NCI-H345 (cell line): ENCODE data around the gene CHPF.

ENCODE experiments used
- DNase-seq: peaks from one replicate; lab custom pipeline; 2025; lab: John Stamatoyannopoulos, UW

Gene CHPF

GRCh38 chr2:219543596-219544358 is at the start of gene CHPF, which contains the start of gene TMEM198:
Gene CHPF (minus strand): TSS chr2:219543809. CDS start chr2:219543538, 271 bp downstream.
Gene TMEM198 (plus strand): TSS chr2:219544028. CDS start chr2:219544728, 700 bp downstream.
- peak; percentile 99 for DNase-seq

- DNase-seq: no peak
These were observed 49.5 kb upstream of the CHPF start for GRCh38 chr2:219593154-219593553.

- no peak for DNase-seq
These were observed 49.1 kb upstream of the CHPF start for GRCh38 chr2:219592736-219593135.

GRCh38 chr2:219591091-219591490 is 47.5 kb upstream of the CHPF start:
- no peak for DNase-seq

- DNase-seq: no peak
These were observed 37.7 kb upstream of the CHPF start for GRCh38 chr2:219581346-219581745.

- no peak for DNase-seq
These were observed 35.4 kb upstream of the CHPF start for GRCh38 chr2:219578811-219579613.

- peak; percentile 80 for DNase-seq
These were observed 33.1 kb upstream of the CHPF start for GRCh38 chr2:219576505-219577388.

GRCh38 chr2:219575566-219576504 is 32.2 kb upstream of the CHPF start:
- peak; percentile 55 for DNase-seq

- DNase-seq: peak; percentile 30
These were observed 31.1 kb upstream of the CHPF start for GRCh38 chr2:219574484-219575311.

GRCh38 chr2:219573166-219573565 is 29.6 kb upstream of the CHPF start:
- DNase-seq: no peak

GRCh38 chr2:219572237-219573001 is 28.8 kb upstream of the CHPF start, which contains the start of gene INHA:
Gene INHA (plus strand): TSS chr2:219572310. CDS start chr2:219572375, 65 bp downstream.
- DNase-seq: no peak

GRCh38 chr2:219571311-219572236 is 28.0 kb upstream of the CHPF start, which contains the start of gene OBSL1:
Gene OBSL1 (minus strand): TSS chr2:219571539. CDS start chr2:219571232, 307 bp downstream.
- DNase-seq: peak; percentile 85

GRCh38 chr2:219570924-219571310 is 27.3 kb upstream of the CHPF start:
- no peak for DNase-seq

- DNase-seq: no peak
These were observed 26.8 kb upstream of the CHPF start for GRCh38 chr2:219570194-219570923.

GRCh38 chr2:219569635-219570034 is 26.0 kb upstream of the CHPF start:
- no peak for DNase-seq

GRCh38 chr2:219569041-219569440 is 25.4 kb upstream of the CHPF start:
- no peak for DNase-seq

GRCh38 chr2:219567791-219568361 is 24.3 kb upstream of the CHPF start:
- DNase-seq: no peak
